Esophagus squamous epithelium (tissue), 5 donors: ENCODE data around the gene PIAS4. TPM values are rescaled to one million over a fixed set of nuclear protein-coding genes. Genes with fewer than 3 reads are reported as not detected.
A peak's percentile ranks its signal among the peaks of the same experiment; 100 is the strongest.

Experiments used
- DNase-seq: peaks from one replicate; lab custom pipeline; 2025; lab: John Stamatoyannopoulos, UW
- H3K27ac ChIP-seq, 4 donors: fragments of 200-600 bp; sonication (generic); one replicate each; pipeline ENCODE4 v1.5.1; 2016 to 2019; ENCODE audit warnings: mild to moderate bottlenecking in 1 of 4
- H3K27me3 ChIP-seq, 4 donors: fragments of 200-600 bp; sonication (generic); 1 replicate in 3 of 4; 2 replicates in 1 of 4; pipeline versions ENCODE4 v1.5.1 to v1.6.0; 2017 to 2021; ENCODE audit warnings: antibody characterized with exemption in 1 of 4
- H3K36me3 ChIP-seq, 3 donors: fragments of 200-600 bp; sonication (generic); one replicate each; pipeline ENCODE4 v1.5.1; 2016 to 2019
- H3K4me1 ChIP-seq, 3 donors: fragments of 200-600 bp; sonication (generic); one replicate each; pipeline ENCODE4 v1.5.1; 2017 to 2019
- H3K4me3 ChIP-seq, 4 donors: fragments of 200-600 bp; sonication (generic); 1 replicate in 3 of 4; 2 replicates in 1 of 4; pipeline ENCODE4 v1.5.1; 2016 to 2019; ENCODE audit warnings: mild to moderate bottlenecking in 2 of 4, moderate library complexity in 1 of 4
- H3K9me3 ChIP-seq, 3 donors: fragments of 200-600 bp; sonication (generic); one replicate each; pipeline ENCODE4 v1.5.1; 2016 to 2019
- POLR2A ChIP-seq, 4 donors: fragments of 450-650 bp; IDR thresholded peaks; one replicate each; pipeline ENCODE4 v1.6.1; 2017; ENCODE audit warnings: antibody characterized with exemption in 4 of 4, mild to moderate bottlenecking in 4 of 4, moderate library complexity in 3 of 4
- WGBS, 2 donors: methylation state at CpG; one replicate each; pipeline ENCODE4 v1.1.5; 2018; 5-methylcytosine and 5-hydroxymethylcytosine counted together
- intact Hi-C: fragments of 100-400 bp; cut with DNase I; formaldehyde crosslinking; loops from one replicate; pipeline ENCODE4 v1.15.0; 2022
- total RNA-seq, 4 donors: library from RNA; depleted of rRNA; stranded (reverse); fragments of >200 nt; gene quantifications; one replicate each; pipeline ENCODE4 v1.1.0, GENCODE V29; 2016
- TF ChIP-seq, protein P1 (sequence below), 6 experiments: fragments of 450-650 bp in 4 of 6; fragments of 200-600 bp in 2 of 6; sonication (generic) in 2 of 6; IDR thresholded peaks; one replicate each; pipeline ENCODE4 v1.5.1; 2016 to 2019; ENCODE audit warnings: antibody characterized with exemption in 6 of 6, mild to moderate bottlenecking in 4 of 6, moderate library complexity in 4 of 6
- donor health status: DM: yes; HTN: yes; CAD: no.

Gene PIAS4
- total RNA-seq, 4 donors from 2014 or later, result 11.4 to 15.1 (median 13.0) TPM

DNA sequence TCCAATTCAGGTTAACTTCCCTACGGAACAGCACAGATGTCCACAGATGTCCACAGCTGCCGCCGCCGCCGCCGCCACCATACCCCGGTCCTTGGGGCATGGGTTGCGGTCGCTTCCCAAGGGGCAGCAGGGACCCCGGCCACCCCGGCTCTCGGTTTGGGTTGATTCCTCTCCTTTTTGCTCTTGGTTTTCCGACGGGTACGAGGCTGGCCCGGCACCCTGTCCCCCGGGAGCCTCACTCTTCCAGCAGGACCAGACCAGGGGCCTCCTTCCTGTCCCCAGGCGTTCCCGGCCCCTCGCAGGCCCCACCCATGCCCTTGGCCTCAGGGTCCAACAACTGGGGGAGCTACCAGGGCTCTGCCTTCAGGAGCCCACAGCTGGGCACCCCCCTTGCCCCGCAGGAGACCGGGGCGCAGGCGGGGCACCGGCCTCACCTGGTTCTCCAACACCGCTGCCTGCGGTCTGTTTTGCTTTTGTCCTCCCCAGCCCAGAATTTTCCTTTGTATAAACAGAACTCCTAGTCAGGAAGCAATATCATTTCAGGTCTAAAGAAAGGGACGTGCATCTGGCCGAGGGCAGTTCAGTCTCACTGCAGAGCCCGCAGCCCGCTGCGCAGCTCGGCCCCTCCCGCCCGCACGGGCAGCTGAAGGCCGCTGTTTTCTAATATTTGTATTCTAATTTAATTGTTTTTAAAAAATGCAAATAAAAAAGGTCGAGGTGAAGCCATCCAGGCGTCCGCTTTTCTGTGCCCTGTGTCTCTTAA is 31.3 kb downstream of the PIAS4 start:
- WGBS, 2 donors, result 82 to 85% methylated on average over 22 of the region's 40 CpGs
- TF ChIP-seq, protein P1, sequence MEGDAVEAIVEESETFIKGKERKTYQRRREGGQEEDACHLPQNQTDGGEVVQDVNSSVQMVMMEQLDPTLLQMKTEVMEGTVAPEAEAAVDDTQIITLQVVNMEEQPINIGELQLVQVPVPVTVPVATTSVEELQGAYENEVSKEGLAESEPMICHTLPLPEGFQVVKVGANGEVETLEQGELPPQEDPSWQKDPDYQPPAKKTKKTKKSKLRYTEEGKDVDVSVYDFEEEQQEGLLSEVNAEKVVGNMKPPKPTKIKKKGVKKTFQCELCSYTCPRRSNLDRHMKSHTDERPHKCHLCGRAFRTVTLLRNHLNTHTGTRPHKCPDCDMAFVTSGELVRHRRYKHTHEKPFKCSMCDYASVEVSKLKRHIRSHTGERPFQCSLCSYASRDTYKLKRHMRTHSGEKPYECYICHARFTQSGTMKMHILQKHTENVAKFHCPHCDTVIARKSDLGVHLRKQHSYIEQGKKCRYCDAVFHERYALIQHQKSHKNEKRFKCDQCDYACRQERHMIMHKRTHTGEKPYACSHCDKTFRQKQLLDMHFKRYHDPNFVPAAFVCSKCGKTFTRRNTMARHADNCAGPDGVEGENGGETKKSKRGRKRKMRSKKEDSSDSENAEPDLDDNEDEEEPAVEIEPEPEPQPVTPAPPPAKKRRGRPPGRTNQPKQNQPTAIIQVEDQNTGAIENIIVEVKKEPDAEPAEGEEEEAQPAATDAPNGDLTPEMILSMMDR (IDR thresholded peaks at IDR 0.05), result no peak
- no peak for TF ChIP-seq POLR2A (IDR thresholded peaks at IDR 0.05)
- Histone ChIP-seq H3K9me3 (no peaks in the 10 kb centered on the region), H3K4me3 (no peak overlapping the region), H3K27me3 (no peaks in the 10 kb centered on the region), H3K27ac (peak overlapping the region in 1 of 4 donors; percentile 7), H3K4me1 (peaks cover 11 to 20% (median 15%) of the 10 kb centered on the region in 3 donors), H3K36me3 (peaks cover 8 to 67% (median 9%) of the 10 kb centered on the region in 3 donors)
- no peak for DNase-seq
- intact Hi-C loops, result no loop called here

DNA sequence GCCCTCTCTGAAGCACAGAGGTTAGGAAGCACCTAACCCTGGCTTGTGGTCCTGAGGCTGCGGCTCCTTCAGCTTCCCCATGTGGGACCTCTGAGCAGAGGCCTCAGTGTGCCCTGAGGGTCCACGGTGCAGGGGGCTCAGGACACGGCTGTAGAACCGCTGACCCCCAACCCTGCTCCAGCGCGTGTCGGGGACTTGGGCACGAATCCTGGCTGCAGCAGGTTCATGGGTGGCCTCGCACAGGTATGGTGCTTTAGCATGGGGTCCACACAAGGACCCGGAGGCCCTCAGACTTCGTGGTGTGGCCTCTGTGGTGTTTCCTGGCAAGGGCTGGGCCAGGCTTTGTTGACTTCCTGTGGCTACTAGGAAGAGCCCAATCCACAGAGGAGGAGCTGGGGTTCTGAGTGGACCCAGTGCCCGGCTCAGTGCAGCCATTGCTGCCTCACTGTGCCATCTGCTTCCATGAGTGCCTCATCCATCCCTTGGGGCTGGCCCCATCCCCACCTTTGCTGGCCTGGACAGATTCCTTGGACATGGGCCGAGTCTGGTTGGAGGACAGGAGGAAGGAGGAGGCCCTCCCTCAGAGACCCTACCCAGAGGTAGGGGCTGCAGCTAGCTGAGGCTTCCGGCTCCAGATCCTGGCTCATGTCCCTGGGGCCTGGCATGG is 34.7 kb downstream of the PIAS4 start:
- no peaks in the 10 kb centered on the region for H3K27me3 ChIP-seq
- peak overlapping the region; percentile 29 to 61 (median 51) for H3K27ac ChIP-seq
- no peaks in the 10 kb centered on the region for H3K9me3 ChIP-seq
- 80% methylated on average over 2 of the region's 14 CpGs; no CpG with 5 or more reads in 1 of the 2 donors for WGBS, 2 donors
- no peak for DNase-seq
- no peak overlapping the region for H3K4me3 ChIP-seq
- intact Hi-C loops, result no loop called here
- peaks cover 13 to 48% (median 18%) of the 10 kb centered on the region in 3 donors for H3K4me1 ChIP-seq
- H3K36me3 ChIP-seq, result peaks cover 4 to 70% (median 11%) of the 10 kb centered on the region in 3 donors
- TF ChIP-seq, protein P1 (IDR thresholded peaks at IDR 0.05), result no peak
- TF ChIP-seq POLR2A (IDR thresholded peaks at IDR 0.05), result no peak

DNA sequence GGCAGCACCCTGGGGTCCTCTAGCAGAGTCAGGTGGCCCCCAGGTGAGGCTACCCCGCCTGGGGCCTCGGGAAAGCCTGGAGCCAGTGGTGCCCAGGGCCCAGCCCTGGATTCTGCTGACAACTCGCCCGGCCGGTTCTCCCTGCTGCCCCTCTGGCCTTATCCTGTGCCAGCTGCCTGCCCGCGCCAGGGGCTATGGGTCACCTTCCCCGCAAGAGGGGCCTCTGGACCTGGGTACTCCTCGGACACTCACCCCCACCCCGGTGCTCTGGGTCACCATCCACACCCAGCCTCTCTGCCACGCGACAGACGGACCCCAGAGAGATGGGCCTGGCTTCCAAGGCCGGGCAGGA is 35.2 kb downstream of the PIAS4 start:
- Histone ChIP-seq H3K36me3 (peaks cover 0 to 70% (median 13%) of the 10 kb centered on the region in 3 donors), H3K4me3 (no peak overlapping the region), H3K27ac (peak overlapping the region; percentile 29 to 61 (median 51)), H3K4me1 (peaks cover 13 to 49% (median 18%) of the 10 kb centered on the region in 3 donors), H3K27me3 (no peaks in the 10 kb centered on the region), H3K9me3 (no peaks in the 10 kb centered on the region)
- WGBS, 2 donors, result 33% methylated on average over 3 to 9 of the region's 14 CpGs
- intact Hi-C loops, result no loop called here
- TF ChIP-seq, protein P1 (IDR thresholded peaks at IDR 0.05), result no peak
- no peak for TF ChIP-seq POLR2A (IDR thresholded peaks at IDR 0.05)
- no peak for DNase-seq

DNA sequence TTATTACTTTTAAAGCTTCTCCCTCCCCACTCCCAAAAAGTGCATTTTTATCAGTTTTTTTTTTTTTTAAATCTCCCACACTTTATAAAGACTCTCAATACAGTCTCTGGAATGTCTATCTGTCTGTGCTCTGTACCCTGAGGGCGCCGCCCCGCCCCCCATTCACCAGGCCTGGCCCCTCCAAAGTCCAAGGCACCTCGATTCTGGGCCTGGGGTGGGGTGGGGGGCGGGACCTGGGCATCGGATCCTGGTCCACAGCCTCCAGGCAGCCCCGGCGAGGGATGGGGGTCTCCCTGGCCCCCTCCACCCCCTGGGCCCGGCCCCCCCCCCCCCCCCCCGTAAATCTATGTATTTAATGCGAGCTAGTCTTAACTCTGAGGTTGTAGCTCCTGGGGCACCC is 35.9 kb downstream of the PIAS4 start:
- no peak for DNase-seq
- Histone ChIP-seq H3K4me1 (peaks cover 13 to 53% (median 18%) of the 10 kb centered on the region in 3 donors), H3K4me3 (no peak overlapping the region), H3K36me3 (peaks cover 0 to 70% (median 13%) of the 10 kb centered on the region in 3 donors), H3K9me3 (no peaks in the 10 kb centered on the region), H3K27ac (peak overlapping the region in 2 of 4 donors; percentile 54 to 61), H3K27me3 (no peaks in the 10 kb centered on the region)
- 60 to 64% methylated on average over 1 to 4 of the region's 11 CpGs for WGBS, 2 donors
- intact Hi-C loops, result no loop called here
- no peak for TF ChIP-seq POLR2A (IDR thresholded peaks at IDR 0.05)
- TF ChIP-seq, protein P1 (IDR thresholded peaks at IDR 0.05), result no peak
